GM23248 (cell line): Measurements from ENCODE around the gene KLRD1.

Experiments
- EZH2 ChIP-seq: fragments of 200-600 bp; sonication (generic); IDR thresholded peaks from 2 replicates; pipeline ENCODE4 v1.6.1; 2018; ENCODE audit warnings: antibody characterized with exemption, mild to moderate bottlenecking; ENCODE audit not compliant: insufficient read depth, poor library complexity, severe bottlenecking
- EZH2phosphoT487 ChIP-seq: fragments of 200-600 bp; sonication (generic); IDR thresholded peaks from 2 replicates; pipeline ENCODE4 v1.6.1; 2018; ENCODE audit warnings: antibody characterized with exemption, moderate library complexity, mild to moderate bottlenecking, low read depth; ENCODE audit not compliant: insufficient read depth

DNA sequence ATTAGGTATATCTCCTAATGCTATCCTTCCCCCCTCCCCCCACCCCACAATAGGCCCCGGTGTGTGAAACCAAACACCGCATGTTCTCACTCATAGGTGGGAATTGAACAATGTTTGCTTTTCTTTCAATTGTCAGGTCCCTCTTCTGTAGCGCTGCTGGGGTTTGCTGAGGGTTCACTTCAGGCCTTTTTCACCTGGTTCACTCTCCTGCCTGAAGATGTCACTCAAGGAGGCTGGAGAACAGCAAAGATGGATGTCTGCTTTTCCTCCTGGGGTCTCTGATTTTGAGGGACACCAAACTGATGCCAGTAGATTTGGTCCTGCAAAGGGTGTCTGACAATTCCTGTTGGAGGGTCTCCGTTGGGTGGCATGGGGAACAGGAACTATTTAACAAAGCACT, 46.4 kb downstream of the KLRD1 start:
- TF ChIP-seq EZH2 = no peak
- no peak for TF ChIP-seq EZH2phosphoT487
